NCI-H187 (cell line): ENCODE measurements around the gene MOGAT2.

Experiments used
- DNase-seq, 2 experiments: peaks; one replicate each; lab custom pipeline; 2025; lab: John Stamatoyannopoulos, UW

MOGAT2 gene

DNA sequence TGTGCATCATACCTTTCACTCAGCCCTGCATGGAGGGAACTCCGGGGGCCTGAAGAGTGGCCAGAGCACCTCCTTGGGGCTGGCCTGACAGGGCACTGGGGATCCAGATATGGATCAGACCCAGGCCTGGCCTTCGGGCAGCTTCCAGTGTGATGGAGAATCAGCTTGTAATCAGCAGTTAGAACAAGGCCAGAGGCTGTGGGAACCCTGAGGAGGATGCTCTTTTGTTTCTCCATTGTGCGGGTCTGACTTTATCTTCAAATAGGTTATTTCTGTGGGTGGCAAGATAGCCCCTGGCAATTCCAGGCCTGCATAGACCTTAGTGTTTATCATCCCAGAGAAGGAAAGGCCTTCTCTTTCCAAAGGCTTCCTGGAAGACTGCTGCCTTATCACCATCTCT is 63.2 kb downstream of the MOGAT2 start:
- DNase-seq, result no peak

DNA sequence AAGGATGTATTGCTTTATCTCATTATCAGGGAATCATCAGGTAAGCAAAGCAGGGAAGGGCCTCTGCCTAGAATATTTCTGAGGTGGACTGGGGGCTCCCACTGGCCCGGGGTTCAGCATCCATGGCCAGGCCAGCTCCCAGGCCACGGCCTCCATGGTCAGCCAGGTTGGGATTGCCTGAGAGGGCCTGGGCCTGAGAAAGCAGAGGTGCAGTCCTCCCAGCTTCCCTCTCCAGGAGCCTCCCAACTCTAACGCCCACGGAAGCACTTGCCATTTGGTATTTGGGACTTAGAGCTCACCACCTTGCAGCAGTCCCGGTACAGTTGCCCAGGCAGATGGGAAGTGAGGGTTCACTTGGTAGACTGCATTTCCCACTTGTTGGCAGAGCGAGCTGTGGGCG is 63.7 kb downstream of the MOGAT2 start:
- DNase-seq, result no peak

DNA sequence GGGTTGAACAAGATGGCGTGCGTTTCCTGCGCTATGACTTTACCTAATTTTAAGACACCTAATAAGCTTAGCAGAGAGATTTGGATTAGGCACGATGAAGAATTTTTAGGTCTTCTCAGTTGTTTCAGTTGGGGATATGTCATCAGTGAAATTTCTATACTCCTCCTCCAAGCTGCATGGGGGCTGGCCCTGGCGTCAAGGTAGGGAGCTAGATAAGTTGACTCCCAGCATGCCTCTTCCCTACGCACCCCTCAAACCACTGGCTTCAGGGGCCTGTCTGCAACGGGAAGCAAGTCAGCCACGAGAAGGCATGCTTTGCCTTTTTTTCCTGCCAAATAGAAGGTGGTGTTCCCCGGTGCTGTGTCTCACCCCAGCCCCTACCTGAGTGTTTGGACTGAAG is 64.2 kb downstream of the MOGAT2 start:
- no peak for DNase-seq
